Measurements from ENCODE around the gene RNPC3. TPM values are rescaled to one million over a fixed set of nuclear protein-coding genes. Genes with fewer than 3 reads are reported as not detected.

RNPC3 gene
- 5.1 to 6.6 TPM (median 5.9 TPM) in 5 replicates for total RNA-seq (2022; extraction: Qiagen RNA extraction; ENCODE audit: low read depth)

GRCh38 chr1:103525607-103526507 lies at the start of gene RNPC3:
RNPC3 (plus strand) TSS chr1:103525699; CDS start chr1:103526071, 372 bp downstream.

GRCh38 chr1:103571289-103571688 lies 45.8 kb downstream of the RNPC3 start, which contains the start of gene AMY2B:
AMY2B (plus strand) TSS chr1:103571589; CDS start chr1:103571603, 14 bp downstream.

Other genes starting within 250 kb of the RNPC3 start
- gene AMY2B, start 45.9 kb downstream of the RNPC3 start, total RNA-seq (2022; extraction: Qiagen RNA extraction; ENCODE audit: low read depth), result 0.43 to 0.70 TPM (median 0.55 TPM) in 5 replicates
- gene AMY2A, start 91.7 kb downstream of the RNPC3 start, total RNA-seq (2022; extraction: Qiagen RNA extraction; ENCODE audit: low read depth), result not detected in 5 replicates
- gene AMY1A, start 130.1 kb downstream of the RNPC3 start, total RNA-seq (2022; extraction: Qiagen RNA extraction; ENCODE audit: low read depth), result not detected in 5 replicates
- not detected in 5 replicates for gene AMY1B, start 170.5 kb downstream of the RNPC3 start, total RNA-seq (2022; extraction: Qiagen RNA extraction; ENCODE audit: low read depth)
- not detected in 5 replicates for gene AMY1C, start 224.2 kb downstream of the RNPC3 start, total RNA-seq (2022; extraction: Qiagen RNA extraction; ENCODE audit: low read depth)